Nephron (organoid): Measurements from ENCODE around the gene GASK1B.

Source experiments
- H3K27ac Mint-ChIP-seq, 3 experiments: 2 replicates each; pipeline ENCODE4 v1.8.0; 2020; ENCODE audit warnings: mixed read lengths in 3 of 3, mild to moderate bottlenecking in 2 of 3, moderate library complexity in 1 of 3
- H3K27me3 Mint-ChIP-seq: 2 replicates; pipeline ENCODE4 v1.8.0; 2021; ENCODE audit warnings: low read depth, mild to moderate bottlenecking, moderate library complexity, mixed read lengths
- H3K36me3 Mint-ChIP-seq: 2 replicates; pipeline ENCODE4 v1.8.0; 2020; ENCODE audit warnings: low read depth, mixed read lengths
- H3K4me1 Mint-ChIP-seq: 2 replicates; pipeline ENCODE4 v1.8.0; 2020; ENCODE audit warnings: mixed read lengths
- H3K4me3 Mint-ChIP-seq, 3 experiments: 2 replicates each; pipeline ENCODE4 v1.8.0; 2020; ENCODE audit warnings: mild to moderate bottlenecking in 3 of 3, mixed read lengths in 3 of 3, moderate library complexity in 2 of 3
- H3K9me3 Mint-ChIP-seq: 2 replicates; pipeline ENCODE4 v1.8.0; 2020; ENCODE audit warnings: mixed read lengths
- TF ChIP-seq, protein P1 (sequence below), 3 experiments: fragments of 200-600 bp; sonication (generic); IDR thresholded peaks; one replicate each; pipeline ENCODE4 v1.5.0; 2021; ENCODE audit warnings: antibody characterized with exemption in 3 of 3; ENCODE audit not compliant: unreplicated experiment in 3 of 3

Gene GASK1B

DNA sequence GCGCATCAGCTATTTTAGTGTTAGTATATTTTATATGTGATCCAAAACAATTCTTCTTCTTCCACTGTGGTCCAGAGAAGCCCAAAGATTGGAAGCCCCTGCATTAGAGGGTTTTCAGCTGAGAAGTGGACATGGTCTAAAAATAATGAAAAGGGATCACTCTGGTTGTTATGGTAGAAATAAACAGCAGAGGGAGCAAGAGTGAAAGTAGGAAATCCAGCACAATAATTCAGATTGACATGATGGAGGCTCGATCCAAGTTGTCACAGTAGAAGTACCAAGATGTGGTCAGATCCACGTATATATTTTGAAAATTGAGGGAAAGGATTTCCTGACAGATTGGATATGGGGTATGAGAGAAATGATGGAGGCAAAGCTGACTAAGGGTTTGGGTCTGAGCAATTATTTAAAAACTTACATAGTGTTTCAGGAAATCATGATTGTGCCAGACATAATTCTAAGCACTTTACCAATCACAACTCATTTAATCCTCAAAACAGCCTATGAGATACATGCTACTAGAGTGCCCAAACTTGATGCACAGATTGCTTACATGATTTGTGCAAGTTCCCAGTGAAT is 20.4 kb upstream of the GASK1B start:
- H3K9me3 Mint-ChIP-seq, result no peaks in the 10 kb centered on the region
- TF ChIP-seq, protein P1, sequence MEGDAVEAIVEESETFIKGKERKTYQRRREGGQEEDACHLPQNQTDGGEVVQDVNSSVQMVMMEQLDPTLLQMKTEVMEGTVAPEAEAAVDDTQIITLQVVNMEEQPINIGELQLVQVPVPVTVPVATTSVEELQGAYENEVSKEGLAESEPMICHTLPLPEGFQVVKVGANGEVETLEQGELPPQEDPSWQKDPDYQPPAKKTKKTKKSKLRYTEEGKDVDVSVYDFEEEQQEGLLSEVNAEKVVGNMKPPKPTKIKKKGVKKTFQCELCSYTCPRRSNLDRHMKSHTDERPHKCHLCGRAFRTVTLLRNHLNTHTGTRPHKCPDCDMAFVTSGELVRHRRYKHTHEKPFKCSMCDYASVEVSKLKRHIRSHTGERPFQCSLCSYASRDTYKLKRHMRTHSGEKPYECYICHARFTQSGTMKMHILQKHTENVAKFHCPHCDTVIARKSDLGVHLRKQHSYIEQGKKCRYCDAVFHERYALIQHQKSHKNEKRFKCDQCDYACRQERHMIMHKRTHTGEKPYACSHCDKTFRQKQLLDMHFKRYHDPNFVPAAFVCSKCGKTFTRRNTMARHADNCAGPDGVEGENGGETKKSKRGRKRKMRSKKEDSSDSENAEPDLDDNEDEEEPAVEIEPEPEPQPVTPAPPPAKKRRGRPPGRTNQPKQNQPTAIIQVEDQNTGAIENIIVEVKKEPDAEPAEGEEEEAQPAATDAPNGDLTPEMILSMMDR (IDR thresholded peaks at IDR 0.05; ENCODE audit: unreplicated experiment in 3 of 3), result peak; percentile 44 to 60 (median 47)

DNA sequence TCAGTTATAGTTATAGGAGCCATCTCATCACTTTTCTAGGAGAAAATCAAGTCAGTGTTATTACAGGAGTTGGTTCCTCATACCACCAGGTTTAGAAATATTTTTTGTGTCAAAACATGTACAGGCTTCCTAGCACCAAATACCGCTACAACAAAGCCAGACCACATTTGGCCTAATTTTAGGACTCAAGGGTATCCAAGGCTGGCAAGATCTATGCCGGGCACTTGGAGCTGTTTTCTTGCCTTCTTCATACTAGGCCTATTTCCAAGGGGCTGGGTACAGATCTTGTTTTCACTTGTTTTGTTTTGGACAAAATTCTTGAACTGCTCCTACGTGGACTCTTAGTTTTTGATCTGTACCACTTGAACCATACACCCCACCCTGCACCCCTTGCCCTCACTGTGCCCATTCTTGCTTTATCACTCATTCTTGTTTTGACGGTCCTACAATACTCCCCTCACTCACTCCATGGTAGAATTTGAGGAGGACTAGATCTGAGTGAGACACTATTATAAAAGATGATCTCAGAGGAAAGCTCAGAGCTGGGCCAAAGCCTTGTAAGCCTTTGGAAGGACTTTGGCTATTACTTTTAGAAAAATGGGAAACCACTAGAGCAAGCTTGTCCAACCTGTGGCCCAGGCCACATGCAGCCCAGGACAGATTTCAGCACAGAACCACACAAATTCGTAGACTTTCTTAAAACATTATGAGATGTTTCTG is 19.8 kb upstream of the GASK1B start:
- Mint-ChIP-seq H3K36me3 (no peaks in the 10 kb centered on the region), H3K27ac (no peak overlapping the region), H3K27me3 (no peaks in the 10 kb centered on the region), H3K4me3 (no peak overlapping the region), H3K4me1 (no peaks in the 10 kb centered on the region), H3K9me3 (no peaks in the 10 kb centered on the region)
- TF ChIP-seq, protein P1 (IDR thresholded peaks at IDR 0.05; ENCODE audit: unreplicated experiment in 3 of 3), result no peak

More for the DNA sequence above, 20.4 kb upstream of the GASK1B start:
- Mint-ChIP-seq H3K4me3 (no peak overlapping the region), H3K36me3 (no peaks in the 10 kb centered on the region), H3K4me1 (no peaks in the 10 kb centered on the region), H3K27ac (no peak overlapping the region), H3K27me3 (no peaks in the 10 kb centered on the region)

DNA sequence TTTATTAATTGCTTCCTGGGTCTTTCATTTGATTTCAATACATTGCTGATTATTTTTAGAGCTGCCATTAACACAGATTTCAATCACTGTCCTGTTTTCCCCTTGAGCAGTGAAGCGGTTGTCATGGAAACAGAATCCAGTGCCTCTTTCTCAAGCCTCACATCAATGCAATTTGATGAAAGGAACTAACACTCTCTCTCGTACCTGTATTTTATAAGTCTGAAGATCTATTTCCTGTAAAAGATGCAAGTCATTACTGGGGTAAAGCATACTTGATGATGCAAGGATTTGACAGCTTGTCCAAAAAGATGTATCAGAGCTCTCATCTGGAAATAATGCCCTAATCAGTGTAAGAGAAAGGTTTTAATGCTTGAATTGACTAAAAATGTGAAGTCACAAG is 17.9 kb upstream of the GASK1B start:
- TF ChIP-seq, protein P1 (IDR thresholded peaks at IDR 0.05; ENCODE audit: unreplicated experiment in 3 of 3), result no peak
- no peaks in the 10 kb centered on the region for H3K36me3 Mint-ChIP-seq
- no peak overlapping the region for H3K27ac Mint-ChIP-seq
- no peak overlapping the region for H3K4me3 Mint-ChIP-seq
- H3K4me1 Mint-ChIP-seq, result no peaks in the 10 kb centered on the region
- H3K9me3 Mint-ChIP-seq, result no peaks in the 10 kb centered on the region
- no peaks in the 10 kb centered on the region for H3K27me3 Mint-ChIP-seq

- Mint-ChIP-seq H3K27ac (no peak overlapping the region), H3K9me3 (no peaks in the 10 kb centered on the region), H3K4me1 (no peaks in the 10 kb centered on the region), H3K27me3 (no peaks in the 10 kb centered on the region), H3K4me3 (no peak overlapping the region), H3K36me3 (no peaks in the 10 kb centered on the region)
- TF ChIP-seq, protein P1 (IDR thresholded peaks at IDR 0.05; ENCODE audit: unreplicated experiment in 3 of 3), result no peak
Observed at GRCh38 chr4:158189422-158189821, 16.6 kb upstream of the GASK1B start.

DNA sequence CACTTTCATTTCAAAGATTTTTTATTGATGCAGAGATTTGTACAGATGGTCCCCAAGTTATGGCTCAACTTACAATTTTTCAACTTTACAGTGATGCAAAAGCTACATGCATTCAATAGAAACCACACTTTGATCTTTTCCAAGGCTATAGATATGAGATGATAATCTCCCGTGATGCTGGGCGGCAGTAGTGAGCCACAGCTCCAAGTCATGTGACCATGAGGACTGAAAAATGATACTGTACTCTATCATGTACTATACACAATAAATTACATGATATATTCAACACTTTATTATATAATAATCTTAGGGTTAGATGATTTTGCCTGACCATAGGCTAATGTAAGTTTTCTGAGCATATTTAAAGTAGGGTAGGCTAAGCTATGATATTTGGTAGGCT is 14.0 kb upstream of the GASK1B start:
- no peaks in the 10 kb centered on the region for H3K9me3 Mint-ChIP-seq
- H3K4me3 Mint-ChIP-seq, result no peak overlapping the region
- TF ChIP-seq, protein P1 (IDR thresholded peaks at IDR 0.05; ENCODE audit: unreplicated experiment in 3 of 3), result no peak
- H3K27me3 Mint-ChIP-seq, result no peaks in the 10 kb centered on the region
- H3K36me3 Mint-ChIP-seq, result no peaks in the 10 kb centered on the region
- H3K4me1 Mint-ChIP-seq, result no peaks in the 10 kb centered on the region
- H3K27ac Mint-ChIP-seq, result no peak overlapping the region

- H3K27me3 Mint-ChIP-seq, result no peaks in the 10 kb centered on the region
- H3K27ac Mint-ChIP-seq, result peak overlapping the region in 1 of 3 experiments; percentile 12
- no peaks in the 10 kb centered on the region for H3K9me3 Mint-ChIP-seq
- H3K4me3 Mint-ChIP-seq, result no peak overlapping the region
- H3K4me1 Mint-ChIP-seq, result no peaks in the 10 kb centered on the region
- TF ChIP-seq, protein P1 (IDR thresholded peaks at IDR 0.05; ENCODE audit: unreplicated experiment in 3 of 3), result no peak
- no peaks in the 10 kb centered on the region for H3K36me3 Mint-ChIP-seq
Observed at GRCh38 chr4:158182736-158183135, 9.9 kb upstream of the GASK1B start.
